T-helper 1 cell treated with Interleukin-12 subunit alpha and Interleukin-12 subunit beta and Interleukin-4 antibody, amounts not matched to agents 30 μg/mL and 1 μg/mL, for 36 hours (primary cell): ENCODE results near the gene ITGA5.

ENCODE experiments used
- H3K27ac Mint-ChIP-seq: one replicate; pipeline ENCODE4 v1.8.0; 2021; ENCODE audit warnings: mild to moderate bottlenecking, mixed read lengths
- H3K27me3 Mint-ChIP-seq: one replicate; pipeline ENCODE4 v1.8.0; 2021; ENCODE audit warnings: low read depth, mixed read lengths
- H3K36me3 Mint-ChIP-seq: one replicate; pipeline ENCODE4 v1.8.0; 2021; ENCODE audit warnings: low read depth, mixed read lengths
- H3K4me1 Mint-ChIP-seq: one replicate; pipeline ENCODE4 v1.8.0; 2021; ENCODE audit warnings: low read depth, mixed read lengths
- H3K4me3 Mint-ChIP-seq: one replicate; pipeline ENCODE4 v1.8.0; 2021; ENCODE audit warnings: mild to moderate bottlenecking, moderate library complexity, mixed read lengths
- H3K9me3 Mint-ChIP-seq: one replicate; pipeline ENCODE4 v1.8.0; 2021; ENCODE audit warnings: mixed read lengths

ITGA5 gene

GRCh38 chr12:54423816-54424150, 4.7 kb upstream of the ITGA5 start:
- Mint-ChIP-seq H3K36me3 (no peaks in the 10 kb centered on the region), H3K4me3 (no peak overlapping the region), H3K27ac (no peak overlapping the region), H3K27me3 (peaks cover 71% of the 10 kb centered on the region), H3K9me3 (no peaks in the 10 kb centered on the region), H3K4me1 (peaks cover 22% of the 10 kb centered on the region)

- H3K4me3 Mint-ChIP-seq = no peak overlapping the region
- peaks cover 25% of the 10 kb centered on the region for H3K4me1 Mint-ChIP-seq
- peaks cover 57% of the 10 kb centered on the region for H3K27me3 Mint-ChIP-seq
- H3K36me3 Mint-ChIP-seq = no peaks in the 10 kb centered on the region
- no peaks in the 10 kb centered on the region for H3K9me3 Mint-ChIP-seq
- H3K27ac Mint-ChIP-seq = no peak overlapping the region
Measured at GRCh38 chr12:54421879-54422250, 2.8 kb upstream of the ITGA5 start.

- no peaks in the 10 kb centered on the region for H3K9me3 Mint-ChIP-seq
- peak overlapping the region; percentile 17 for H3K4me3 Mint-ChIP-seq
- H3K27ac Mint-ChIP-seq = no peak overlapping the region
- peaks cover 31% of the 10 kb centered on the region for H3K4me1 Mint-ChIP-seq
- peaks cover 52% of the 10 kb centered on the region for H3K27me3 Mint-ChIP-seq
- no peaks in the 10 kb centered on the region for H3K36me3 Mint-ChIP-seq
Measured at GRCh38 chr12:54421175-54421878, 2.3 kb upstream of the ITGA5 start.

GRCh38 chr12:54420766-54421144, 1.7 kb upstream of the ITGA5 start:
- Mint-ChIP-seq H3K9me3 (no peaks in the 10 kb centered on the region), H3K36me3 (no peaks in the 10 kb centered on the region), H3K4me1 (peaks cover 35% of the 10 kb centered on the region), H3K27me3 (peaks cover 46% of the 10 kb centered on the region), H3K27ac (no peak overlapping the region), H3K4me3 (peak overlapping the region; percentile 72)

GRCh38 chr12:54418441-54419087, 502 bp downstream of the ITGA5 start:
- Mint-ChIP-seq H3K9me3 (no peaks in the 10 kb centered on the region), H3K27me3 (peaks cover 29% of the 10 kb centered on the region), H3K36me3 (no peaks in the 10 kb centered on the region), H3K4me3 (peak overlapping the region; percentile 88), H3K27ac (peak overlapping the region; percentile 93), H3K4me1 (peaks cover 51% of the 10 kb centered on the region)

GRCh38 chr12:54417712-54418440, 1.2 kb downstream of the ITGA5 start:
- Mint-ChIP-seq H3K27ac (peak overlapping the region; percentile 93), H3K9me3 (no peaks in the 10 kb centered on the region), H3K27me3 (peaks cover 22% of the 10 kb centered on the region), H3K4me1 (peaks cover 52% of the 10 kb centered on the region), H3K36me3 (peaks cover under 1% of the 10 kb centered on the region), H3K4me3 (peak overlapping the region; percentile 88)

- peak overlapping the region; percentile 93 for H3K27ac Mint-ChIP-seq
- H3K36me3 Mint-ChIP-seq = peaks cover 3% of the 10 kb centered on the region
- peaks cover 12% of the 10 kb centered on the region for H3K27me3 Mint-ChIP-seq
- H3K4me3 Mint-ChIP-seq = peak overlapping the region; percentile 88
- H3K9me3 Mint-ChIP-seq = no peaks in the 10 kb centered on the region
- peaks cover 56% of the 10 kb centered on the region for H3K4me1 Mint-ChIP-seq
Measured at GRCh38 chr12:54416687-54417603, 2.1 kb downstream of the ITGA5 start.

- Mint-ChIP-seq H3K27me3 (no peaks in the 10 kb centered on the region), H3K36me3 (peaks cover 8% of the 10 kb centered on the region), H3K4me1 (peaks cover 57% of the 10 kb centered on the region), H3K27ac (peak overlapping the region; percentile 72), H3K9me3 (no peaks in the 10 kb centered on the region), H3K4me3 (peak overlapping the region; percentile 7)
Measured at GRCh38 chr12:54415221-54415929, 3.7 kb downstream of the ITGA5 start.

GRCh38 chr12:54413284-54414190, 5.5 kb downstream of the ITGA5 start:
- Mint-ChIP-seq H3K4me3 (peak overlapping the region; percentile 79), H3K27me3 (no peaks in the 10 kb centered on the region)

GRCh38 chr12:54412786-54413185, 6.3 kb downstream of the ITGA5 start:
- Mint-ChIP-seq H3K36me3 (peaks cover 18% of the 10 kb centered on the region), H3K4me1 (peaks cover 54% of the 10 kb centered on the region), H3K27ac (peak overlapping the region; percentile 95), H3K27me3 (no peaks in the 10 kb centered on the region), H3K4me3 (peak overlapping the region; percentile 79), H3K9me3 (no peaks in the 10 kb centered on the region)

More at GRCh38 chr12:54413284-54414190, 5.5 kb downstream of the ITGA5 start:
- peak overlapping the region; percentile 95 for H3K27ac Mint-ChIP-seq
- no peaks in the 10 kb centered on the region for H3K9me3 Mint-ChIP-seq
- peaks cover 56% of the 10 kb centered on the region for H3K4me1 Mint-ChIP-seq
- peaks cover 13% of the 10 kb centered on the region for H3K36me3 Mint-ChIP-seq

GRCh38 chr12:54412348-54412747, 6.7 kb downstream of the ITGA5 start:
- Mint-ChIP-seq H3K27ac (peak overlapping the region; percentile 95), H3K36me3 (peaks cover 20% of the 10 kb centered on the region), H3K4me3 (peak overlapping the region; percentile 79), H3K4me1 (peaks cover 51% of the 10 kb centered on the region), H3K9me3 (no peaks in the 10 kb centered on the region), H3K27me3 (no peaks in the 10 kb centered on the region)

- H3K4me3 Mint-ChIP-seq = peak overlapping the region; percentile 60
- H3K27ac Mint-ChIP-seq = peak overlapping the region; percentile 95
- H3K9me3 Mint-ChIP-seq = no peaks in the 10 kb centered on the region
- peaks cover 49% of the 10 kb centered on the region for H3K4me1 Mint-ChIP-seq
- no peaks in the 10 kb centered on the region for H3K27me3 Mint-ChIP-seq
- H3K36me3 Mint-ChIP-seq = peaks cover 28% of the 10 kb centered on the region
Measured at GRCh38 chr12:54411391-54412241, 7.5 kb downstream of the ITGA5 start.
